ENCODE results near the gene CYP4A11.
"Not testable (repeated sequence)": the region's sequence is repeated elsewhere in the genome, so short reads cannot be mapped to it uniquely, and the experiment has no call there.

The CYP4A11 gene

DNA sequence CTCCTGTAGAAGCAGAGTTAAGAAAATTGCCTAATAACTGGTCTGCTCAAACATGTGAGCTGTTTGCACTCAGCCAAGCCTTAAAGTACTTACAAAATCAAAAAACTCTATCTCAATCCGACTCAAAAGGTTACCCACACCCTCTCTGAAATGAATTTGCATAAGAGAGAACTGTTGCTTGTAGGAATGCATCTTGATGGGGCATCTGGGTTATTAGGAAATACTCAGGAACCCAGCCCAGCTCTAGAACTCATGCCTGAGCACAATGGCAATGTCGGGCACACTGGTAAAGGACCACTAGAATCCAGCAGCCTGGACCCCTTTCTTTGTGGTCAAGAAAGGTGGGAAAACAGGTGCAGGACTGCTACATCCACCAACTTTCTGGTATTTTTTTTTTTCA is 6.4 kb upstream of the CYP4A11 start:
- in situ Hi-C loops (cut with MboI; ENCODE audit: low sequenced_read_pairs); DNase-seq (ENCODE audit: low spot score in 2 of 2); H3K4me3 ChIP-seq; H3K9me3 ChIP-seq; H3K4me1 ChIP-seq; H3K27me3 ChIP-seq (ENCODE audit: low read depth); H3K36me3 ChIP-seq (replicated peaks): not testable (repeated sequence)

- Histone ChIP-seq H3K36me3 (replicated peaks) (no peaks in the 10 kb centered on the region), H3K9me3 (no peaks in the 10 kb centered on the region), H3K4me3 (no peak overlapping the region), H3K4me1 (no peaks in the 10 kb centered on the region), H3K27me3 (ENCODE audit: low read depth) (no peaks in the 10 kb centered on the region)
- DNase-seq (ENCODE audit: low spot score in 2 of 2): no peak
- in situ Hi-C loops (cut with MboI; ENCODE audit: low sequenced_read_pairs): no loop called here
Observed at GRCh38 chr1:46942086-46942485, 810 bp upstream of the CYP4A11 start.

GRCh38 chr1:46940307-46940706 is 969 bp downstream of the CYP4A11 start:
- no peak for DNase-seq (ENCODE audit: low spot score in 2 of 2)
- in situ Hi-C loops (cut with MboI; ENCODE audit: low sequenced_read_pairs): no loop called here
- H3K27me3 ChIP-seq (ENCODE audit: low read depth): no peaks in the 10 kb centered on the region
- no peaks in the 10 kb centered on the region for H3K36me3 ChIP-seq (replicated peaks)
- no peaks in the 10 kb centered on the region for H3K9me3 ChIP-seq
- no peaks in the 10 kb centered on the region for H3K4me1 ChIP-seq
- H3K4me3 ChIP-seq: no peak overlapping the region

- in situ Hi-C loops (cut with MboI; ENCODE audit: low sequenced_read_pairs): no loop called here
- no peaks in the 10 kb centered on the region for H3K9me3 ChIP-seq
- DNase-seq (ENCODE audit: low spot score in 2 of 2): no peak
- H3K4me3 ChIP-seq: no peak overlapping the region
- H3K27me3 ChIP-seq (ENCODE audit: low read depth): no peaks in the 10 kb centered on the region
- no peaks in the 10 kb centered on the region for H3K36me3 ChIP-seq (replicated peaks)
- no peaks in the 10 kb centered on the region for H3K4me1 ChIP-seq
Observed at GRCh38 chr1:46937270-46937669, 4.0 kb downstream of the CYP4A11 start.

DNA sequence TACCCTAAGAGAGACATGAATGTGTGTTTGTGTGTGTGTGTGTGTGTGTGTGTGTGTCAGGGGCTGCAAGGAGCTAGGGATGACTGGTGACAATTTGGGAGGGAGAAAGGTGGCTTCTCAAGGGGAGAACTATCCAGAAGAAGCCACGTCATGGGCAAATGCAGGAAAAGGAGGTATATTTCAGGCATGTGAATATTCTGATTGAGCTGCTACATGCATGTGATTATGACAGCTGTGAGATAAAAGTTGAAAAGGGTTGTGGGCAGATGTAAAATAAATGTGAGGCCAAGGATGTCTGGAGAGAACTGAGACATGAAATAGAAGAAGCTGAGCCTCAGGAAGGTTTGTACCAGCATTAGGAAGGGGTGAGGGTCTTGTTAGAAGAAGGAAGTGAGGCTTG is 4.5 kb downstream of the CYP4A11 start:
- in situ Hi-C loops (cut with MboI; ENCODE audit: low sequenced_read_pairs): no loop called here
- no peaks in the 10 kb centered on the region for H3K36me3 ChIP-seq (replicated peaks)

GRCh38 chr1:46934852-46935251 is 6.4 kb downstream of the CYP4A11 start:
- H3K4me3 ChIP-seq; H3K9me3 ChIP-seq; H3K27me3 ChIP-seq (ENCODE audit: low read depth); H3K4me1 ChIP-seq; in situ Hi-C loops (cut with MboI; ENCODE audit: low sequenced_read_pairs); H3K36me3 ChIP-seq (replicated peaks); DNase-seq (ENCODE audit: low spot score in 2 of 2): not testable (repeated sequence)

More for the DNA sequence above, 4.5 kb downstream of the CYP4A11 start:
- Histone ChIP-seq H3K27me3 (ENCODE audit: low read depth) (no peaks in the 10 kb centered on the region), H3K4me1 (no peaks in the 10 kb centered on the region), H3K4me3 (no peak overlapping the region), H3K9me3 (no peaks in the 10 kb centered on the region)
- no peak for DNase-seq (ENCODE audit: low spot score in 2 of 2)

GRCh38 chr1:46932020-46932419 is 9.3 kb downstream of the CYP4A11 start:
- H3K4me3 ChIP-seq; H3K36me3 ChIP-seq (replicated peaks); DNase-seq (ENCODE audit: low spot score in 2 of 2); H3K9me3 ChIP-seq; H3K27me3 ChIP-seq (ENCODE audit: low read depth); in situ Hi-C loops (cut with MboI; ENCODE audit: low sequenced_read_pairs); H3K4me1 ChIP-seq: not testable (repeated sequence)

DNA sequence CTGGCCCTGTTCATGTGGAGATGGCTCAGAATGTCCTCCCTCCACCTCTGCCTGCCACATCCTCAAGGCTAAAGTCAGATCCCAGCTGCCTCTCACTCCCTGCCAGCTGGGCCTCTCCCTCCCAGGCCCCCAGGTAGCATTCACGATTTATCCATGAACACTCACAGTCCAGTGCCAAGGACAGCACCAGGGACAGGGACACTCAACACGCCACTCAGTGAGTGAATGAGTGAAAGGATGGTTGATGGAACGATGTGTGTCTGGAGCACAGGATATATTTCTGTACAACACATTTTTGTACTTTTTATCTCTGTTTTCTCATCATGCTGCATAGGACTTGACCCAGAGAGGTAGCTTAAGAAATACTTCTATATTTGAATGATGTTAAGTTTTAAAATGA is 10.1 kb downstream of the CYP4A11 start:
- Histone ChIP-seq H3K4me3 (no peak overlapping the region), H3K27me3 (ENCODE audit: low read depth) (no peaks in the 10 kb centered on the region), H3K9me3 (no peaks in the 10 kb centered on the region), H3K36me3 (replicated peaks) (no peaks in the 10 kb centered on the region), H3K4me1 (no peaks in the 10 kb centered on the region)
- in situ Hi-C loops (cut with MboI; ENCODE audit: low sequenced_read_pairs): no loop called here
- no peak for DNase-seq (ENCODE audit: low spot score in 2 of 2)

DNA sequence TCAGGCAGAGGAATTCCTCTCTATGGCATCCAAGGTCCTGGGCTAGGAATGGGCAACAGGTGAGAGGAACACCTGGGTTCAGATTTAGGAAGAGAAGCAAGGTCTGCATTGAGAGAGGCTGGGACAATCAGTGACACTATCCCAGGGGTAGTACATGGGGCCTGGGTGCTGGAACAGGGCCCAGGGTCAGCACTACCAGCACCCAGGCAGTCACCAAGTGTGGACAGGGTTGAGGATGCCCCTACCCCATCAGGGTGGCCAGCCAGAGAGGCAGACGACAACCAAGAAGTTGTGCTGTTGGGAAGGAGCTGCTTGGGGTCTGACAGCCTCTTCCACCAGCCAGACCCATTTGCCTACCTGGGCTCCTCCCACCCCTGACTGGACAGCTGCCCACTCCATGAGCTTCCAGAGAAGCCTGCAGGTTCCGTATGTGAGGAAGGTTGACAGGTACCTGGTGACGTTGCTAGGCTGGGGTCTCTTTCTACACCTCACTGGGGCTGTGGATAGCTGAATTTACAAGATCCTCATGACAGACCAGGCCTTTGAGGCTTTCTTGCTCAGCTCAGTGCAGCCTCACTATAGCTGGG is 13.9 kb downstream of the CYP4A11 start:
- no peaks in the 10 kb centered on the region for H3K27me3 ChIP-seq (ENCODE audit: low read depth)
- in situ Hi-C loops (cut with MboI; ENCODE audit: low sequenced_read_pairs): no loop called here

DNA sequence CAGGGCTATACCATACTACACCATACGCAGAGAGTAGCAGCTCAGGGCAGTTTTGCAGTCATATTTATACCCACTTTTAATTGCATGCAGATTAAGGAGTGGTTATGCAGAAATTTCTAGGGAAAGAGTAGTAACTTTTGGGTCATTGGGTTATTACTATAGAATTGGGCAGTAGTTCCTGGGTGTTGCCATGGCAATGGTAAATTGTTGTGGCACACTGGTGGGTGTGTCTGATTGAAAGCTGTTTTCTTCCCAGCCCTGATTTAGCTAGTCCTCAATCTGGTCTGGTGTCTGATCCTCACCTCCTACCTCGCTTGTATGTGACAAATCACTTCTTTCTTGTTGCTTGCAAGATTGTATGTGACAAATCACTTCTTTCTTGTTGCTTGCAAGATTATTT is 30.5 kb downstream of the CYP4A11 start:
- H3K4me1 ChIP-seq: no peaks in the 10 kb centered on the region
- H3K4me3 ChIP-seq: no peak overlapping the region
- no peaks in the 10 kb centered on the region for H3K9me3 ChIP-seq
- H3K27me3 ChIP-seq (ENCODE audit: low read depth): no peaks in the 10 kb centered on the region
- in situ Hi-C loops (cut with MboI; ENCODE audit: low sequenced_read_pairs): no loop called here
- H3K36me3 ChIP-seq (replicated peaks): no peaks in the 10 kb centered on the region
- DNase-seq (ENCODE audit: low spot score in 2 of 2): no peak

More for the DNA sequence above, 13.9 kb downstream of the CYP4A11 start:
- Histone ChIP-seq H3K4me3 (no peak overlapping the region), H3K4me1 (no peaks in the 10 kb centered on the region), H3K9me3 (no peaks in the 10 kb centered on the region), H3K36me3 (replicated peaks) (no peaks in the 10 kb centered on the region)
- DNase-seq (ENCODE audit: low spot score in 2 of 2): no peak

DNA sequence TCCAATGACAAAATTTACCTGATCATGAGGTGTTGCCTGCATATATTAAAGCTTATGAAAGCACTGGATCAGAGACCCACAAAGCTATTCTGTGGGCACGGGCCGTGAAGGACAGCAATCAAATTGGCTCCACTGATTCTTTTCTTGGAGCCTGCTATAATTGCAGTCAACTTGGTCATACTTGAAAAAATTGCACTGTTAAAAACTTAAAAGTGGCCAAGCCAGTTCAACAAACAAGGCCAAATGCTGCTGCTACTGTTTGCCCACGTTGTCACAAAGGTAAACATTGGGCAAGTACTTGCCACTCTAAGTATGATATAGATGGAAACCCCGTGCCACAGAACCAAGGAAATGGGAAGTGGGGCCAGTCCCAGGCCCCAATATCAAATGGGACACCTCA is 37.8 kb downstream of the CYP4A11 start:
- in situ Hi-C loops (cut with MboI; ENCODE audit: low sequenced_read_pairs): no loop called here
- H3K36me3 ChIP-seq (replicated peaks): no peaks in the 10 kb centered on the region
- no peak for DNase-seq (ENCODE audit: low spot score in 2 of 2)
- H3K4me3 ChIP-seq: no peak overlapping the region
- H3K27me3 ChIP-seq (ENCODE audit: low read depth): no peaks in the 10 kb centered on the region
- H3K4me1 ChIP-seq: no peaks in the 10 kb centered on the region
- no peaks in the 10 kb centered on the region for H3K9me3 ChIP-seq

DNA sequence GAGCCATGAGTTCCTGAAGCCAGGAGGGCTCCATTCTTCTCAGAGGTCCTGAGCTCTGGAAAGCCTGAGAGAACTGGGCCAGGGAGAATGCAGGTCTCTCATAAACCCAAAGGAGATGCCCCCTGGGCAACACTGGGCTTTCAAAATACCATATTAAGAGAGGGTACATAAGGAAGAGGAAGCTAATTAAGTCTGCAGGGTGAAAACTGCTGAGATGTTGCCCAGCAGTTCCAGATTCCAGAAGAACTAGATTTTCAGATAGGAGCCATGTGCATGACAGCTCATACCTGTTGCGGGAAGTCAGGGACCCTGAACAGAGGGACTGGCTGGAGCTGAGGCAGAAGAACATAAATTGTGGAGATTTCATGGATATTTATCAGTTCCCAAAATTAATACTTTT is 40.9 kb downstream of the CYP4A11 start:
- Histone ChIP-seq H3K4me1 (no peaks in the 10 kb centered on the region), H3K4me3 (no peak overlapping the region), H3K27me3 (ENCODE audit: low read depth) (no peaks in the 10 kb centered on the region), H3K9me3 (no peaks in the 10 kb centered on the region), H3K36me3 (replicated peaks) (no peaks in the 10 kb centered on the region)
- no peak for DNase-seq (ENCODE audit: low spot score in 2 of 2)
- in situ Hi-C loops (cut with MboI; ENCODE audit: low sequenced_read_pairs): no loop called here

- DNase-seq (ENCODE audit: low spot score in 2 of 2); in situ Hi-C loops (cut with MboI; ENCODE audit: low sequenced_read_pairs); H3K4me1 ChIP-seq; H3K4me3 ChIP-seq; H3K36me3 ChIP-seq (replicated peaks); H3K9me3 ChIP-seq; H3K27me3 ChIP-seq (ENCODE audit: low read depth): not testable (repeated sequence)
Observed at GRCh38 chr1:46881656-46882055, 59.6 kb downstream of the CYP4A11 start.
